Stimulated activated CD8-positive, alpha-beta memory T cell treated with anti-CD3 and anti-CD28 coated beads, Interleukin-15, amount 100 ng/mL, for 24 hours (primary cell): Measurements from ENCODE around the gene CEP70.
"Not testable (repeated sequence)": the region's sequence is repeated elsewhere in the genome, so short reads cannot be mapped to it uniquely, and the experiment has no call there.

ENCODE experiments used
- DNase-seq: peaks from one replicate; pipeline ENCODE4 v3.0.0-alpha.2; 2020; ENCODE audit warnings: low read depth

Gene CEP70

GRCh38 chr3:138593488-138594149, 441 bp downstream of the CEP70 start:
- DNase-seq, result no peak

GRCh38 chr3:138591392-138591791, 2.7 kb downstream of the CEP70 start:
- no peak for DNase-seq

DNA sequence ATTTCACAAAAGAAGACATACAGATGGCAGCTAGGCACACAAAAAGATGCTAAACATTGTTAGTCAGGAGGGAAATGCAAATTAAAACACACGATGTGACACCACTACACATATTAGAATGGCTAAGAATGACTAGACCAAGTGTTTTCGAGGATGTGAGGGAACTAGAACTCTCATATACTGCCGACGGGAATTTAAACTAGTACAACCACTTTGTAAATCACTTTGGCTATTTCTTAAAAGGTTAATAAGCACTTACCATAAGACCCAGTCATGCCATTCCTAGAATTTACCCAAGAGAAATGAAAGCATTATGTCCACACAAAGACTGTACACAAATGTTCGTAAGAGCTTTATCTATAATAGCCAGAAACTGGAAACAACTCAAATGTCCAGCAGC, 5.6 kb downstream of the CEP70 start:
- DNase-seq, result no peak

DNA sequence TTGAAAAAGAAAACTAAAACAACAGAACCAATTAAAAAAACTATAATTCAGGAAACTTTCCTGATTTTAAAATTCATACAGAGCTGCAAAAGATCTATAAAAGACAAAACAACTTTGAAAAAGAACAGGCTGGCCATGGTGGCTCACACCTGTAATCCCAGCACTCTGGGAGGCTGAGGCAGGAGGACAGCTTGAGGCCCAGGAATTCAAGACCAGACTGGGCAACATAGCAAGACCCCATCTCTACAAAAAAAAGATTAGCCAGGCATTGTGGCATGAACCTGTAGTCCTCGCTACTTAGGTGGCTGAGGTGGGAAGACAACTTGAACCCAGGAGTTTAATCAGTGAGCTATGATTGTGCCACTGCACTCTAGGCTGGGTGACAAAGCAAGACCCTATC, 6.7 kb downstream of the CEP70 start:
- DNase-seq, result no peak

DNA sequence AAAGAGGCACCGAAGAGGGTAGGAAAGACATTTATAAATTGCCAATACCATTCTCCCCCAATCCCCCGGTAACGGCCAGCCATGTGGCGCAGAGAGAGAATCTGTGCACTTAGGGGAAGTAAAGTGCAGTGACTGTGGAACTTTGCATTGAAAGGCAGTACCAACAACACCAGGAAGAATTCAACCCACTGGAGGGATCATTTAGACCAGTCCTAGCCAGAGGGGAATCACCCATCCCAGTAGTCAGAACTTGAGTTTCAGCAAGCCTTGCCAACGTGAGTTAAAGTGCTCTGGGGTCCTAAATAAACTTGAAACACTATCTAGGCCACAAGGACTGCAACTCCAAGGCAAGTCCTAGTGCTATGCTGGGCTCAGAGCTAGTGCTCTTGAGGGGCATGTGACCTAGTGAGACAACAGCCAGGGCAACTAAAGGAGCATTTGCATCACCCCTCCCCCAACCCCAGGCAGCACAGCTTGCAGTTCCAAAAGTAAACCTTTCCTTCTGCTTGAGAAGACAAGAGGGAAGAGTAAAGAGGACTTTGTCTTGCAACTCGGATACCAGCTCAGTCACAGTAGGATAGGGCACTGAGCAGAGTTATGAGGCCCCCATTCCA, 15.0 kb downstream of the CEP70 start:
- DNase-seq, result no peak

DNA sequence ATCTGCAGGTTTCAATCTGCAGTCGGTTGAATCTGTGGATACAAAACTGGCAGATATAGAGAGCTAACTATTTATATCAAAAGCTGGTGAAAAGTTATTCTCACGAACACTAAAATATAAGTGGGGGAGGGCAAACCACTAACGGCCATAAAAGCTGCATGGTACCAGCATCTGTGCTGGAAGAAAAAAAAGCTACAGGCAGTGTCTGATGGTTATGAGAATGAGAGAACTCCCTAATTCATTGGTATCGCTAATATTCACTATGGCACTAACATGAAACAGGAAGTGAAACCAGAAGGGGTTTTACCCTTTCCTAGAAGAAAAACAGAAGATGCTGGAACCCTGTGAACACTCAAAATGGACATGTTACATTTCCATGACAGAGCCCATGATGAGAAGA, 15.9 kb downstream of the CEP70 start:
- DNase-seq, result no peak

- DNase-seq, result no peak
These were observed 20.9 kb downstream of the CEP70 start for GRCh38 chr3:138573138-138573537.

- DNase-seq, result not testable (repeated sequence)
These were observed 24.4 kb downstream of the CEP70 start for GRCh38 chr3:138569624-138570023.

- no peak for DNase-seq
These were observed 25.0 kb downstream of the CEP70 start for GRCh38 chr3:138569090-138569489.

DNA sequence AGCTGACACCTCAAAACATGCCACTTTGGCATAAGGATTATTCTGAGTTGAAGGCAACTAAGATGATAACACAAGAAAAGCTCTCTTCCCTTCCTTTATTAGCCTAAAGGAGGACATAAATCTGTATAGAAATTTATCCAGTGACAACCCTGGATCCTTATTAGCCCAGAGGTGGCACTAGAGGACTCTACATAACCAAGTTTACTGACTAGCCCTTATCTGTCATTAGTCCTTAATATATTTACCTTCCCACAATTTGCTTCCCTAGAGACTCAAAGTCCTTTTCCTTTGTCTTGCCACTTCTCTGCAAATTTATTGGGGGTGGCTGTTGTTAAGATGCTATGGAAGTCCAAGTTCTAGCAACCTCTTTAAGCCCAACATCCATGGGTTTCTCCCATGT, 26.7 kb downstream of the CEP70 start:
- DNase-seq, result no peak

GRCh38 chr3:138566293-138566692, 27.8 kb downstream of the CEP70 start:
- DNase-seq, result not testable (repeated sequence)

- DNase-seq, result not testable (repeated sequence)
These were observed 31.2 kb downstream of the CEP70 start for GRCh38 chr3:138562902-138563301.

DNA sequence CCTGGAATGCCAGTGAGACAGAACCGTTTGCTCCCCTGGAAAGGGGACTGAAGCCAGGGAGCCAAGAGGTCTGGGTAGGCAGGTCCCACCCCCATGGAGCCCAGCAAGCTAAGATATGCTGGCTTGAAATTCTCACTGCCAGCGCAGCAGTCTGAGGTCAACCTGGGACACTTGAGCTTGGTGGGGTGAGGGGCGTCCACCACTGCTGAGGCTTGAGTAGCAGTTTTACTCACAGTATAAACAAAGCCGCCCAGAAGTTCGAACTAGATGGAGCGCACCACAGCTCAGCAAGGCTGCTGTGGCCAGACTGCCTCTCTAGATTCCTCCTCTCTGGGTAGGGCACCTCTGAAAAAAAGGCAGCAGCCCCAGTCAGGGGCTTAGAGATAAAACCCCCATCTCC, 33.6 kb downstream of the CEP70 start:
- DNase-seq, result no peak

GRCh38 chr3:138559134-138559533, 34.9 kb downstream of the CEP70 start:
- DNase-seq, result no peak

- DNase-seq, result not testable (repeated sequence)
These were observed 39.3 kb downstream of the CEP70 start for GRCh38 chr3:138554775-138555174.

- DNase-seq, result not testable (repeated sequence)
These were observed 43.1 kb downstream of the CEP70 start for GRCh38 chr3:138550958-138551357.

- DNase-seq, result no peak
These were observed 44.7 kb downstream of the CEP70 start for GRCh38 chr3:138549179-138549977.

DNA sequence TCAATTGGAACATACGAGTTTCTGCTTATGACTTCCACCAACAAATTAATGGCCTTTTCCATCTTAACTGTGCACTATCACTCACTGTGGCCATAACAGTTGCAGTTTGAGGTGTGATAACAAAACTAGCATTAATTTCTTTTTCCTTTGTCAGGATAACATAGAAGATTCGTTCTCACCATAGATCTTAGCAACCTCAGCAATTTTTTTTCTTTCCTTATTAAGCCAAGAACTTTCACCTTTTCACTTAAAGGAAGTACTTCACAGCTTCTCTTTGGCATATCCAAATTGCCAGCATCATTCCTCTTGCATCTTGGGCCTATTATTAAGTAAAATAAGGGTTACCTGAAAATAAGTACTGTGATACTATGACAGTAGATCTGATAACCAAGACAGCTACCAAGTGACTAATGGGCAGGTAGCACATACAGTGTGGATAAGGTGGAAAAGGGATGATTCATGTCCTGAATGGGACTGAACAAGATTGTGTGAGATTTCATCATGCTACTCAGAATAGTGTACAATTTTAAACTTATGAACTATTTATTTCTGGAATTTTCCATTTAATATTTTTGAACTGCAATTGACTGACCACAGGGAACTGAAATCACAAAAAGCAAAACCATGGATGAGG, 46.6 kb downstream of the CEP70 start:
- no peak for DNase-seq

DNA sequence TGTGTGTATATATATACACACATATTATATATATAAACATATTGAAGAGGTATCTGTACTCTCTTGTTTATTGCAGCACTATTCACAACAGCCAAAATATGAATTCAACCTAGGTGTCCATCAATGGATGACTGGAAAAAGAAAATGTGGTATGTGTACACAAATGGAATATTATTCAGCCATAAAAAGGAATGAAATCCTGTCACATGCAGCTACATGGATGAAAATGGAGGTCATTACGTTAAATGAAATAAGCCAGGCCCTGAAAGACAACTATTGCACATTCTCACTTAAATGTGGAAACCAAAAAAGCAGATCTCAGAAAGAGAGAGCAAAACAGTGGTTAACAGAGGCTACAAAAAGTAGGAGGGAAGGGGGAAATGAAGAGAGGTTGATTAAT, 49.5 kb downstream of the CEP70 start:
- DNase-seq, result no peak

- no peak for DNase-seq
These were observed 51.1 kb downstream of the CEP70 start for GRCh38 chr3:138542977-138543376.

DNA sequence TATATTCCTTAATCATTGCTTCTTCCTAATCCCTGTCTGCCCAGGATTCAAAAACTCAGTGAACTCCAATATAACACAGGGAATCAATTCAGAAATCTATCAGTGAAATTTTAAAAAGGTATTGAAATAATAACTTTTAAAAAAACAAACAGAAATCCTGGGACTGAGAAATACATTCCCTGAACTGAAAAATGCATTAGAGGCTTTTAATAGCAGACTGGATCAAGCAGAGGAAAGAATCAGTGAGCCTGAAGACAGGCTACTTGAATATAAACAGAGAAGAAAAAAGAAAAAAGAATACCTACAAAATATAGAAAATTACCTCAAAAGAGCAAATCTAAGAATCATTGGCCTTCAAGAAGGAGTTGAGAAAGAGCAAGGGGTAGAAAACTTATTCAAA, 54.7 kb downstream of the CEP70 start:
- DNase-seq, result no peak

GRCh38 chr3:138521445-138521844, 72.6 kb downstream of the CEP70 start:
- DNase-seq, result not testable (repeated sequence)
